ENCODE measurements around the gene COL18A1.
A peak's percentile ranks its signal among the peaks of the same experiment; 100 is the strongest.

The COL18A1 gene

DNA sequence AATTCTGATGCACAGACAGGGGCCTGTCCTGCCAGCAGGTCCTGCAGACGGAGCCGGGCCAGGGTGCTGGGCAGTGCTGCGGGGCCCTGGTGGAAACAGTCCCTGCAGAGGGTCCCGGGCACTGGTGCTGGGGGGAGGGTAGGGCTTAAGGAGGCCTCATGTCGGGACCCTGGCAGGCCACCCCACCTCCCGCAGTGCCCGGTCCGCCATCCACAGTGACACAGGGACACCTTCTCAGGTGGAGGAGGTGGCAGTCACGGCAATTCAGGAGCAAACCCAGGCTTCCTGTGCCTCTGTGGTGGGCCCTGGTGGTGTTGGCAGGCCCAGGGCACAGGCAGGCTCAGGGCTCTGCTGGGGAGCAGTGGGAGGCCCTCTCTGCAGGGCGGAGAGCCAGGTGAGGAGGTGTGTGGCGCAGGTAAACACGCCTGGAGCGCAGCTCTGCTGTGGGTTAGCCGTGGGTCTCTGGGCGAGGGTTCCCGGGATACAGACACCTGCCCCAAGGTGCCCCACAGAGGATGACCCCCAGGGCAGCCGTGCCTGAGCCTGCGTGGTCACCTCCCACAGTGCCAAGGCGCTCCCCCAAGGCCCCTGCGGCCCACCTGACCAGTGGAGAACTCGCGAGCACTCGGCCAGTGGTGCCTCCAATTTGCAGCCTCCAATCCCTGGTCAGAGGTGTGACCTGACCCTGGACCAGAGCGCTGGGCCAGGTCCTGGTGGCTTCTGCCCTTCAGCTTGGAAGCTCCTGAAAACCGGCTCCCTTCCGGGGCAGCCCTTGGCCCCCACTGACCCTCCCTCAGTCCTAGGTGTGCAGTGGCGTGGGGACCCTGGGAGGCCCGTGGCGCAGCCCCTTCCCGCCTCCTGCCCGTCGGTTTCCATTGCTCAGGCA lies 19.2 kb downstream of the COL18A1 start:
- H3K4me3 ChIP-seq (ENCODE audit: control insufficient read depth, low read depth, low read length): no peak overlapping the region
- DNase-seq (ENCODE audit: low read depth): no peak
- TF ChIP-seq, protein P1, sequence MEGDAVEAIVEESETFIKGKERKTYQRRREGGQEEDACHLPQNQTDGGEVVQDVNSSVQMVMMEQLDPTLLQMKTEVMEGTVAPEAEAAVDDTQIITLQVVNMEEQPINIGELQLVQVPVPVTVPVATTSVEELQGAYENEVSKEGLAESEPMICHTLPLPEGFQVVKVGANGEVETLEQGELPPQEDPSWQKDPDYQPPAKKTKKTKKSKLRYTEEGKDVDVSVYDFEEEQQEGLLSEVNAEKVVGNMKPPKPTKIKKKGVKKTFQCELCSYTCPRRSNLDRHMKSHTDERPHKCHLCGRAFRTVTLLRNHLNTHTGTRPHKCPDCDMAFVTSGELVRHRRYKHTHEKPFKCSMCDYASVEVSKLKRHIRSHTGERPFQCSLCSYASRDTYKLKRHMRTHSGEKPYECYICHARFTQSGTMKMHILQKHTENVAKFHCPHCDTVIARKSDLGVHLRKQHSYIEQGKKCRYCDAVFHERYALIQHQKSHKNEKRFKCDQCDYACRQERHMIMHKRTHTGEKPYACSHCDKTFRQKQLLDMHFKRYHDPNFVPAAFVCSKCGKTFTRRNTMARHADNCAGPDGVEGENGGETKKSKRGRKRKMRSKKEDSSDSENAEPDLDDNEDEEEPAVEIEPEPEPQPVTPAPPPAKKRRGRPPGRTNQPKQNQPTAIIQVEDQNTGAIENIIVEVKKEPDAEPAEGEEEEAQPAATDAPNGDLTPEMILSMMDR (conservative IDR thresholded peaks at IDR 0.05; ENCODE audit: control insufficient read depth, insufficient read depth, low read depth, low read length): no peak

- H3K4me3 ChIP-seq (ENCODE audit: control insufficient read depth, low read depth, low read length): no peak overlapping the region
- TF ChIP-seq, protein P1 (conservative IDR thresholded peaks at IDR 0.05; ENCODE audit: control insufficient read depth, insufficient read depth, low read depth, low read length): no peak
- no peak for DNase-seq (ENCODE audit: low read depth)
Measured at GRCh38 chr21:45424854-45425795, 20.2 kb downstream of the COL18A1 start.

GRCh38 chr21:45427331-45428271 lies 22.6 kb downstream of the COL18A1 start:
- TF ChIP-seq, protein P1 (conservative IDR thresholded peaks at IDR 0.05; ENCODE audit: control insufficient read depth, insufficient read depth, low read depth, low read length): no peak
- DNase-seq (ENCODE audit: low read depth): peak; percentile 99
- H3K4me3 ChIP-seq (ENCODE audit: control insufficient read depth, low read depth, low read length): no peak overlapping the region

DNA sequence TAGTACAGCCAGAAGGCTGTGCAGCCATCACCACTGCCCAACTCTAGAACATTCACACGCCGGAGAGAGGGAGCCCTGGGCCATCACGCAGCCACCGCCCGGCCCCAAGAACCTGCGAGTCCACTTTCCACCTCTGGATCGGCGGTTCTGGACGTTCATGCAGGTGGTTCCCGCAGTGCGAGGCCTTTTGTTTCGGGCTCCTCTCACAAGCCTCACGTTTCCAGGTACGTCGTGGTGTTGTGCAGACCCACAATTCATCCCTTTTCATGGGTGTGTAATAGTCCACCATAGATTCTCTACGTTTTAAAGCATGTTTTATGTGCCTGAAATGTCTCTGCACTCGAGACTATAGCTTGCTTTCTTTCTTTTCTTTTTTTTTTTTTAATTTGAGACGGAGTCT lies 23.6 kb downstream of the COL18A1 start:
- DNase-seq (ENCODE audit: low read depth): no peak
- H3K4me3 ChIP-seq (ENCODE audit: control insufficient read depth, low read depth, low read length): no peak overlapping the region
- TF ChIP-seq, protein P1 (conservative IDR thresholded peaks at IDR 0.05; ENCODE audit: control insufficient read depth, insufficient read depth, low read depth, low read length): no peak

- H3K4me3 ChIP-seq (ENCODE audit: control insufficient read depth, low read depth, low read length): no peak overlapping the region
Measured at GRCh38 chr21:45429221-45430175, 24.5 kb downstream of the COL18A1 start.

More at GRCh38 chr21:45429221-45430175, 24.5 kb downstream of the COL18A1 start:
- TF ChIP-seq, protein P1 (conservative IDR thresholded peaks at IDR 0.05; ENCODE audit: control insufficient read depth, insufficient read depth, low read depth, low read length): no peak
- no peak for DNase-seq (ENCODE audit: low read depth)

All from fibroblast of mammary gland (primary cell).